LNCAP (cell line): Measurements from ENCODE around the gene POU2F2.

Experiments used
- TF ChIP-seq, protein P1 (sequence below): fragments of 450-650 bp; IDR thresholded peaks from 2 replicates; pipeline ENCODE4 v1.5.1; 2017; ENCODE audit warnings: mild to moderate bottlenecking

POU2F2 gene

GRCh38 chr19:42066075-42066754, 66.0 kb downstream of the POU2F2 start:
- TF ChIP-seq, protein P1, sequence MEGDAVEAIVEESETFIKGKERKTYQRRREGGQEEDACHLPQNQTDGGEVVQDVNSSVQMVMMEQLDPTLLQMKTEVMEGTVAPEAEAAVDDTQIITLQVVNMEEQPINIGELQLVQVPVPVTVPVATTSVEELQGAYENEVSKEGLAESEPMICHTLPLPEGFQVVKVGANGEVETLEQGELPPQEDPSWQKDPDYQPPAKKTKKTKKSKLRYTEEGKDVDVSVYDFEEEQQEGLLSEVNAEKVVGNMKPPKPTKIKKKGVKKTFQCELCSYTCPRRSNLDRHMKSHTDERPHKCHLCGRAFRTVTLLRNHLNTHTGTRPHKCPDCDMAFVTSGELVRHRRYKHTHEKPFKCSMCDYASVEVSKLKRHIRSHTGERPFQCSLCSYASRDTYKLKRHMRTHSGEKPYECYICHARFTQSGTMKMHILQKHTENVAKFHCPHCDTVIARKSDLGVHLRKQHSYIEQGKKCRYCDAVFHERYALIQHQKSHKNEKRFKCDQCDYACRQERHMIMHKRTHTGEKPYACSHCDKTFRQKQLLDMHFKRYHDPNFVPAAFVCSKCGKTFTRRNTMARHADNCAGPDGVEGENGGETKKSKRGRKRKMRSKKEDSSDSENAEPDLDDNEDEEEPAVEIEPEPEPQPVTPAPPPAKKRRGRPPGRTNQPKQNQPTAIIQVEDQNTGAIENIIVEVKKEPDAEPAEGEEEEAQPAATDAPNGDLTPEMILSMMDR: no peak

- TF ChIP-seq, protein P1: no peak
Observed at GRCh38 chr19:42065511-42065910, 66.7 kb downstream of the POU2F2 start.

- TF ChIP-seq, protein P1: no peak
Observed at GRCh38 chr19:42065051-42065450, 67.2 kb downstream of the POU2F2 start.

GRCh38 chr19:42064432-42064831, 67.8 kb downstream of the POU2F2 start:
- TF ChIP-seq, protein P1: no peak

- TF ChIP-seq, protein P1: no peak
Observed at GRCh38 chr19:42062381-42062780, 69.9 kb downstream of the POU2F2 start.

DNA sequence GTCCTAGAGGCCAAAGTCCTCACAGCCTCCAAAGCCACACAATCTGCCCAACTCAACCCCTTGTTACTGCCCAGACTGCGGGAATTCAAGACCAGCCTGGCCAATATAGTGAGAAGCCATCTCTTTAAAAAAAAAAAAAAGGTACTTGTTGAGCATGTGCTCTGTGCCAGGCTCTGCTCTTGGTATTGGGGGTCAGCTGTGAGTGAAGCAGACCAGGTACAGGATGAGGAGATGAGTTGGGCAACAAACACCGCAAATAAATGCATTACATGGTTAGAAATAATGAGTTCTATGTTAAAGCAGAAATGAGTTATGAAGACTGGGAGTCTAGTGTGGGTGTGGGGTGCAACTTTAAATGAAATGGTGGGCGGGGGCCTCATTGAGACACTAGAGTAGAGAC, 72.1 kb downstream of the POU2F2 start:
- TF ChIP-seq, protein P1: no peak

DNA sequence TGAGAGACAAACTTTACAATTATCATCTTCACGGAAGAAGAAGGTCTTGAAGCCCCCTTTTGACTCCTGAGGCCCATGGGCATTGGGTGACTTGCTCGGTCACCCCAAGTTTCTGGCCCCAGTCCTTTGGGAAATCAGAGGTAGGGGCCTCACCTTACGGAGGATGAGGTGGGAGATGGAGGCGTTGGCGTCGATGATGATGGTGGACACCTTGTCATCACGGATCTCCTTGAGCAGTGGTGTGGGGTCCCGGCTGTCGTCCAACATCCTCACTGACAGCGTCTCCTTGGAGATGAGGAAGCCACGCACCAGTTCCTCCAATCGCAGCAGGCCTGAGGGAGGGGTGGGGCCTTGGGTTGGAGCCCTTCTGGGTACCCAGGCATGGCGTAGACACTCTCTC, 73.0 kb downstream of the POU2F2 start:
- TF ChIP-seq, protein P1: no peak

GRCh38 chr19:42057846-42058245, 74.4 kb downstream of the POU2F2 start:
- TF ChIP-seq, protein P1: no peak
